NCI-H2029 treated with DMSO at 0.1 percent for 48 hours (cell line): Measurements from ENCODE around the gene WTAP.
"Not testable (repeated sequence)": the region's sequence is repeated elsewhere in the genome, so short reads cannot be mapped to it uniquely, and the experiment has no call there.

Experiments used
- DNase-seq: peaks from one replicate; lab custom pipeline; 2025; lab: John Stamatoyannopoulos, UW

The WTAP gene

GRCh38 chr6:159726918-159727716 is at the start of gene WTAP:
Gene WTAP, plus strand, starts transcription at chr6:159727506. Its CDS starts 8,760 bp downstream, at chr6:159736266.
- DNase-seq = peak; percentile 91

GRCh38 chr6:159677506-159678165 is 49.7 kb upstream of the WTAP start:
- no peak for DNase-seq

GRCh38 chr6:159678574-159678973 is 48.7 kb upstream of the WTAP start:
- DNase-seq = no peak

GRCh38 chr6:159679091-159680077 is 47.9 kb upstream of the WTAP start:
- DNase-seq = no peak

GRCh38 chr6:159680104-159680503 is 47.2 kb upstream of the WTAP start:
- no peak for DNase-seq

- no peak for DNase-seq
These were observed 46.0 kb upstream of the WTAP start for GRCh38 chr6:159681191-159681880.

GRCh38 chr6:159682295-159682694 is 45.0 kb upstream of the WTAP start:
- DNase-seq = no peak

- DNase-seq = no peak
These were observed 44.5 kb upstream of the WTAP start for GRCh38 chr6:159682810-159683209.

GRCh38 chr6:159684013-159684304 is 43.3 kb upstream of the WTAP start:
- no peak for DNase-seq

GRCh38 chr6:159686040-159686439 is 41.3 kb upstream of the WTAP start:
- DNase-seq = no peak

GRCh38 chr6:159686703-159687102 is 40.6 kb upstream of the WTAP start:
- no peak for DNase-seq

GRCh38 chr6:159687341-159687740 is 40.0 kb upstream of the WTAP start:
- DNase-seq = no peak

GRCh38 chr6:159688266-159688905 is 38.9 kb upstream of the WTAP start:
- DNase-seq = no peak

GRCh38 chr6:159689001-159689400 is 38.3 kb upstream of the WTAP start:
- no peak for DNase-seq

- DNase-seq = not testable (repeated sequence)
These were observed 37.2 kb upstream of the WTAP start for GRCh38 chr6:159690135-159690534.

- peak; percentile 11 for DNase-seq
These were observed 36.0 kb upstream of the WTAP start for GRCh38 chr6:159691133-159691962.

GRCh38 chr6:159691963-159692287 is 35.4 kb upstream of the WTAP start:
- no peak for DNase-seq

GRCh38 chr6:159692303-159693127 is 34.8 kb upstream of the WTAP start:
- DNase-seq = peak; percentile 25

GRCh38 chr6:159693128-159693893 is 34.0 kb upstream of the WTAP start, which contains the start of gene SOD2:
Gene SOD2, minus strand, starts transcription at chr6:159693241. Its CDS starts 74 bp downstream, at chr6:159693167.
- DNase-seq = peak; percentile 50
